Nucleus accumbens (tissue), 56 donors: ENCODE results near the gene SFMBT1.
A peak's percentile ranks its signal among the peaks of the same experiment; 100 is the strongest.

Experiments
- DNase-seq, 56 donors: peaks; one replicate each; lab custom pipeline; 2025; lab: John Stamatoyannopoulos, UW

SFMBT1 gene

GRCh38 chr3:53045518-53046170, at the start of gene SFMBT1:
SFMBT1 (minus strand) TSS chr3:53046073; CDS start chr3:52969128, 76,945 bp downstream.
- DNase-seq, result peak in 46 of 56 donors; percentile 16 to 73 (median 51)

GRCh38 chr3:53092942-53093341, 47.1 kb upstream of the SFMBT1 start:
- DNase-seq, result no peak

- DNase-seq, result no peak
These were observed 46.3 kb upstream of the SFMBT1 start for GRCh38 chr3:53092216-53092615.

GRCh38 chr3:53091011-53091410, 45.1 kb upstream of the SFMBT1 start:
- no peak for DNase-seq

- DNase-seq, result peak in 7 of 56 donors; percentile 8 to 38 (median 18)
These were observed 43.6 kb upstream of the SFMBT1 start for GRCh38 chr3:53089511-53089910.

GRCh38 chr3:53085476-53085875, 39.6 kb upstream of the SFMBT1 start:
- DNase-seq, result no peak

GRCh38 chr3:53084310-53085001, 38.6 kb upstream of the SFMBT1 start:
- peak in 30 of 56 donors; percentile 9 to 72 (median 38) for DNase-seq

- DNase-seq, result no peak
These were observed 38.1 kb upstream of the SFMBT1 start for GRCh38 chr3:53083949-53084309.

- peak in 7 of 56 donors; percentile 14 to 48 (median 17) for DNase-seq
These were observed 37.6 kb upstream of the SFMBT1 start for GRCh38 chr3:53083521-53083920.

GRCh38 chr3:53082736-53083135, 36.9 kb upstream of the SFMBT1 start:
- DNase-seq, result no peak

- DNase-seq, result no peak
These were observed 35.4 kb upstream of the SFMBT1 start for GRCh38 chr3:53081318-53081717.

GRCh38 chr3:53080612-53081205, 34.8 kb upstream of the SFMBT1 start:
- no peak for DNase-seq

GRCh38 chr3:53079791-53080555, 34.1 kb upstream of the SFMBT1 start:
- DNase-seq, result no peak

- DNase-seq, result no peak
These were observed 33.3 kb upstream of the SFMBT1 start for GRCh38 chr3:53079147-53079546.

- DNase-seq, result no peak
These were observed 32.8 kb upstream of the SFMBT1 start for GRCh38 chr3:53078656-53079055.

- no peak for DNase-seq
These were observed 31.8 kb upstream of the SFMBT1 start for GRCh38 chr3:53077476-53078220.

- no peak for DNase-seq
These were observed 29.9 kb upstream of the SFMBT1 start for GRCh38 chr3:53075743-53076140.

- DNase-seq, result peak in 1 of 56 donors; percentile 10
These were observed 29.2 kb upstream of the SFMBT1 start for GRCh38 chr3:53074761-53075742.

- no peak for DNase-seq
These were observed 28.5 kb upstream of the SFMBT1 start for GRCh38 chr3:53074366-53074696.
